NCI-H748 (cell line): ENCODE data around the gene SASH1.
A peak's percentile ranks its signal among the peaks of the same experiment; 100 is the strongest.

ENCODE experiments used
- DNase-seq: peaks from one replicate; lab custom pipeline; 2025; ENCODE audit not compliant: unreplicated experiment; lab: John Stamatoyannopoulos, UW

SASH1 gene

DNA sequence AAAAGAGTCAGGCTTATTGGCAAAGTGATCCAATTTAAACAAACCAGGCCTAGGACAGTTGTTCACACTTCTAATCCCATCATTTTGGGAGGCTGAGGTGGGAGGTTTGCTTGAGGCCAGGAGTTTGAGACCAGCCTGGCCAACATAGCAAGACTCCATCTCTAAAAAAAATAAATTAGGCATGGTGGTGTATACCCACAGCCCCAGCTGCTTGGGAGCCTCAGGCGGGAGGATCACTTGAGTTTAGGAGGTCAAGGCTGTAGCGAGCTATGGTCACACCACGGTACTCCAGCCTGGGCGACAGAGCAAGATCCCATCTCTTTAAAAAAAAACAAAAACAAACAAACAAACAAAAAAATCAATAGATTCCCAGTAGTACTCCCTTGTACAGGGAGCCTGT, 86.8 kb downstream of the SASH1 start:
- no peak for DNase-seq

- peak; percentile 78 for DNase-seq
Observed at GRCh38 chr6:148430897-148431296, 88.3 kb downstream of the SASH1 start.

DNA sequence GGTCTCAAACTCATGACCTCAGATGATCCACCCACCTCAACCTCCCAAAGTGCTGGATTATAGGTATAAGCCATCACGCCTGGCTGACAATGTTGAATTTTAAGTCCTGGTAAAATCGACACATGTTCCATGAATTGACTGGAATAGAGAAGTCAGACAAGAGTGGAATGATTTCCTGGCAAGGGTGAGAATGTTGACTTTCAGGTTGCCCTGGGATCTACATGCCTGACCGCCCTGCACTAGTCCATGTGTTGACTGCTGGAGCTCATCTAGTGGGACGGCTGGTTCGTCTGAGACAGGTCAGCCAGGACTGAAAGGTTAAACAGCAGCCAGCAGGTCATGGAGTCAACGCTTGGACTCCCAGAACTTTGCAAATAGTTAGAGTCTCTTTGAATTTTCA, 88.8 kb downstream of the SASH1 start:
- DNase-seq: no peak

DNA sequence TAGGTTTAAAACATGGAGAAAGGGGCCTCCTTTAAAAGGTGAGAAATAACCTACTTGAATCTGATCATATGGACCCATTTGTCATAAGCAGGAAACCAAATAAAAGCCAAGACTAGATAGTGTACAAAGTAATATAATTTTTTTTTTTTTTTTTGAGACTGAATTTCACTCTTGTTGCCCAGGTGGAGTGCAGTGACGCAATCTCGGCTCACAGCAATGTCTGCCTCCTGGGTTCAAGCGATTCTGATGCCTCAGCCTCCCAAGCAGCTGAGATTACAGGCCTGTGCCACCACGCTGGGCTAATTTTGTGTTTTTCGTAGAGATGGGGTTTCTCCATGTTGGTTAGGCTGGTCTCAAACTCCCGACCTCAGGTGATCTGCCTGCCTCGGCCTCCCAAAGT, 89.2 kb downstream of the SASH1 start:
- DNase-seq: no peak

DNA sequence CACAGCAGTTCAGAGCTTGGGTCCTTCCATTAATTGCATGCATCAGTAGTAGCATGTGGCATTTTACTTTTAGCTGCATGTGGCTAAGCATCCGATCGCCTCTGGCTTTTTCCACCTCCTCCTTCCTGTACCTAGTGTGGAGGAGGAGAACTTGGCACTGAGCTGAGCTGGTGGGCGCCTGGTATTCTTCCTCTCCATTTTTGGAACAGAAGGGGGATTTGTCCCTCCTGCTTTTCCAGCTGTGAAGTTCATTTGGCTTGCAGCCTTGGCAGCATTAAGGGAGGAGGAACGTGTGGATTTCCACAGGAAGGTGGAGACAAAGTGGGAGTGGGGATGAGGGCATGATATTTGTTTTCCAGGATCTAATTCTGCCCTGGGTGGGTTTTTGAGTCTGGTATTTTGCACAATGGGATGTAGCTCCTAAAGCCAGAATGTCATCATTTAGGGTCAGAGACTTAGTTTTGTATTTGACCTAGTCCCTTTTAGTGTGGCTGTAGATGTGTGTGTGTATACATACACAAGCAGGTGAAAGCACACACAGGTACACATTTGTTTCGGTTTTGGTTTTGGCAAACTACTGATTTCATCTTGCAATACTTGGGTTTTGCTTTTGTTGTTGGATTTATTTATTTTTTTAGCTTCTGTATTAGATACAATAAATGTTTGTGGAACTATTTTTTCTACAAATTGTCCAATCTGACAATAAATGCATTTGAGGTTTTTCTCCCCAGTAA, 90.0 kb downstream of the SASH1 start:
- DNase-seq: no peak

DNA sequence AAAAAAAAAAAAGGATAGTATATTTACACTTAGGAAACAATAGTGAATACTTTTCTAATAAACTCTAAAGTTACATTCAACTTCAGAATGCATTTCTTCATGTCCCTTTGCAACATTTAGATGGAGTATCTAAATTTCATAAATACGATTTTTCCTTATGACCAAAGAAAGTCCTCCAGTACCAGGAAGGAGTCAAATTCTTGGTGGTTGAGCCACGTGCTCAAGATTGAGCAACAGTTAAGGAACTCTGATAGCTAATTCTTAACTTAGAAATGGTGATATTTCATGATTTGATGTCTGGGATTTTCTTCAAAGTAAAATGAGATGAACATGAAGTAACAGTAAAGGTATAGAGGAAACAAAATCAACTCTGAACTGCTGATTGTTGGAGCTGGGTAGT, 92.7 kb downstream of the SASH1 start:
- DNase-seq: no peak

GRCh38 chr6:148436466-148436865, 93.8 kb downstream of the SASH1 start:
- DNase-seq: no peak

DNA sequence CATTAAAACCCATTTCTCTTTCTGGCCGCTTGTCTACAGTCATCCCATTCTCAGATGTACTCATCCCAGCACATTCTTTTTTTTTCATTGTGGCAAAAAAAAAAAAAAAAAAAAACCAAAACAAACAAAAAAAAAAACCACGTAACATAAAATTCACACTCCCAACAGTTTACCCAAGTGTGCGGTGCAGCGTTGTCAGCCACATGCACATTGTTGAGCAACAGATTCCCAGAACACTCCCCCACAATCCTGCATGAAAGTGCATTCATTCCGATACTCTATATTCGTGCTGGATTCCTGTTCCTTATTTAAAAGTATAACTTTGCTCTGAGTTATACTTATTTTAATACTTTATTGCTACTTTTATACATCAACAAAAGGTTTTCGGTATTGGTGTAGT, 96.0 kb downstream of the SASH1 start:
- DNase-seq: no peak

GRCh38 chr6:148440016-148440415, 97.4 kb downstream of the SASH1 start:
- DNase-seq: no peak

DNA sequence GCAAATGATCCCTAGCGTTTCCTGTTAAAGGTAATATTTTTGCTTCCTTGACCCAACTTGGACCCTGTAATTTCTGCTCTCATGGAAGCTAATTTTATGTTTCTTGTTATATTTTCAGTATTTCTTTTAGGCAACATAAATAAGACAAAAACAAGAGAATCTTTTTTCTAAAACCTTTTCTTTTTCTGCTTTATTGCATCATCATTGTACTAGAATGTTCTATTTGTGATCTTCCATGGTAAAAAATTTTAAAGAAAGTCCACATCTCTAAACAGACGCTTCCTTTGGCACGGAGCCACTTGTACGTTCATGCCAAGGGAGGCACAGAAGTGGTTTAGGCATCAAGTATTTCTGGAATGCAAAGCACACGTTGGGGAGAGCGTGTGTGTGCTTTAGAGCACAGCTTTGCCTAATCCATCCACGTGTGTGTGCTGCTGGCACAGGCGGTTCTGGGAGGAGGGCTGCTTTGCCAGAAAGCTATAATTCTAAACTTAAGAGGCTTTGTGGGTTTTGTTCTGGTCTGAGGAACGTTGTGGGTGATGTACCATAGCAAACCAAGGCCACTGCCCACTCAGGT, 98.3 kb downstream of the SASH1 start:
- DNase-seq: no peak

- DNase-seq: no peak
Observed at GRCh38 chr6:148441454-148441911, 98.8 kb downstream of the SASH1 start.

DNA sequence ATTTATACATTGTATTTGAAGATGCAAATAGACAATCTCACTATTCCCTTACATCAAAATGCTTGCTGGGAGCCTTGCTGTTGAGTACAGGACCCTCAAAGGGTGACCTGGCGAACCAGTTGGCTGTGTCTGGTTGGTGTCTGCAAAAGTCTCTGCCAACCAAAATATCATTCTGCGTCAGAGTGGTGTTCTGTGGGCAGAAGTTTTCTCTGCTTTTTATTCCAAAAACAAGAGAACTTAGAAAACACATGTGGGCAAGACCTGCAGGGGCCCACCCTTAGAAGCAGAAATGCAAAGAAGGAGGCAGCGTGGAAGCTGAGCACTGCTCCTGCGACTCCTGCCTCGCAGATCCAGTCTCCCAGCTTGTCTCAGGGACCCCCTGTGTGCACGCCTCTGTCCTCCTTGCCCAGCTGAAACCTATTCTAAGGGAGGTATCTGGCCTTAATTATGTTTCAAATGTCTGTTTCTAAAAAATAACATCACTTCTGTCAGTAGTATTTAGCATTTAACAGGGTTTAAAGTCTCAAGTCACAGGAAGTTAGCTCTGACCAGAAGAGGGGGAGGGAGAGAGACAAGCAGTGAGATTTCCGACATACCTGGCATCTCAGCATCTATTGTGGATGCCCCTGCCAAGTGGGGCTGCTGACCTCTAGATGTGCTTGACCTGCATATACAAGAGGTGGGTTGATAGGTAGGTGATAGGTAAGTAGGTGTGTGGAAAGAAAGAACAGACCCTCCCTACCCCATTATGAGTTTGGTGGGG, 101.3 kb downstream of the SASH1 start:
- DNase-seq: no peak

- DNase-seq: no peak
Observed at GRCh38 chr6:148445116-148445515, 102.5 kb downstream of the SASH1 start.

DNA sequence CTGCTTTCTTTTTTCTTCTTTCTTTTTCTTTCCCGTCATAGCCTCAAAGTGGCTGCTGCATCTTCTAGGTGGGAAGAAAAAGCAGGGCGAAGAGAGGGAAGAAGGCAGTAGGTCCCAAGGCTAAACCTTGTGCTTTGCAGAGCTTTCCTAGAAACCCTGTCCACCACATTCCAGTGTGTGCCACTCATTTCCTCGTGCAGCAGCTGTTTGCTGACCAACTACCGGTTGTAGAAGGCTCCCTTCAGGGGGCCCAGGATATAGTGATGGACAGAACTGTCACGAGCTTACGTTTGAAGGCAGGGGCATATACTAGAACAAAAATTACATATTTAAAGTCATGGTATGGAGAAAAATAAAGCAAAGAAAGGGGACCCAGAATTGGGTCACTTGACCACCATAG, 103.0 kb downstream of the SASH1 start:
- DNase-seq: no peak

GRCh38 chr6:148446681-148447080, 104.0 kb downstream of the SASH1 start:
- no peak for DNase-seq

GRCh38 chr6:148447521-148448230, 105.0 kb downstream of the SASH1 start:
- DNase-seq: no peak

- no peak for DNase-seq
Observed at GRCh38 chr6:148448369-148449012, 105.9 kb downstream of the SASH1 start.

DNA sequence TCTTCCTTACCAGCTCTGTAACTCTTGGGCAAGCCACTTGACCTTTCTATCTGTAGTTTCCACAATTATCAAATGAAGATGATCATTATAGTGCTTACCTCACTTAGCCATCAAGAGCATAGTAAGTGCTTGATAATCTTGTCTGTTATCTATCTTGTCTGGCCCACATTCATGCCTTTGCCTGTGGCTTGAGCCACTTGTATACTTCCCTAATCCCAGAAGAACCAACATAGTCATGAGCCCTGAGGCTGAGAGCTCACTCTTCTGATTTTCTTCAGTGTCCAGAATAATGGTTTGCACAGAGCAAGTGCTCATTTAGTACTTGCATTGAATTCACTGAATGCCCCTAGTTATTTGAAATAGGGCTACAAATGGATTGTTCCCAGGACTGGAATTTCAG, 108.2 kb downstream of the SASH1 start:
- DNase-seq: no peak

GRCh38 chr6:148451690-148452089, 109.1 kb downstream of the SASH1 start:
- DNase-seq: no peak

- no peak for DNase-seq
Observed at GRCh38 chr6:148452876-148453275, 110.2 kb downstream of the SASH1 start.

GRCh38 chr6:148453906-148454305, 111.3 kb downstream of the SASH1 start:
- DNase-seq: no peak
